ENCODE measurements around the gene SHISA7.
"Not testable (repeated sequence)": the region's sequence is repeated elsewhere in the genome, so short reads cannot be mapped to it uniquely, and the experiment has no call there.

The SHISA7 gene

GRCh38 chr19:55409179-55409578, 33.9 kb downstream of the SHISA7 start:
- DNase-seq, result not testable (repeated sequence)

- DNase-seq, result no peak
These were observed 34.6 kb downstream of the SHISA7 start for GRCh38 chr19:55408533-55408872.

GRCh38 chr19:55407800-55408532, 35.1 kb downstream of the SHISA7 start:
- peak; percentile 95 for DNase-seq

GRCh38 chr19:55407550-55407799, 35.6 kb downstream of the SHISA7 start, which contains the start of gene UBE2S:
Gene UBE2S, minus strand, starts transcription at chr19:55407788. Its CDS starts 199 bp downstream, at chr19:55407589.
- DNase-seq, result not testable (repeated sequence)

- DNase-seq, result no peak
These were observed 36.1 kb downstream of the SHISA7 start for GRCh38 chr19:55406826-55407549.

GRCh38 chr19:55406091-55406825, 36.8 kb downstream of the SHISA7 start:
- no peak for DNase-seq

- no peak for DNase-seq
These were observed 37.5 kb downstream of the SHISA7 start for GRCh38 chr19:55405638-55406037.

GRCh38 chr19:55402509-55402908, 40.6 kb downstream of the SHISA7 start:
- no peak for DNase-seq

GRCh38 chr19:55401390-55401789, 41.7 kb downstream of the SHISA7 start:
- not testable (repeated sequence) for DNase-seq

- DNase-seq, result no peak
These were observed 42.6 kb downstream of the SHISA7 start for GRCh38 chr19:55400281-55401087.

- DNase-seq, result no peak
These were observed 44.7 kb downstream of the SHISA7 start for GRCh38 chr19:55398200-55398925.

GRCh38 chr19:55392820-55393761, 50.0 kb downstream of the SHISA7 start:
- no peak for DNase-seq

GRCh38 chr19:55391702-55392615, 51.1 kb downstream of the SHISA7 start:
- no peak for DNase-seq

GRCh38 chr19:55391191-55391670, 51.9 kb downstream of the SHISA7 start:
- no peak for DNase-seq

- DNase-seq, result no peak
These were observed 52.6 kb downstream of the SHISA7 start for GRCh38 chr19:55390461-55390880.

GRCh38 chr19:55389386-55390317, 53.4 kb downstream of the SHISA7 start:
- no peak for DNase-seq

GRCh38 chr19:55387736-55388497, 55.2 kb downstream of the SHISA7 start:
- DNase-seq, result no peak

GRCh38 chr19:55386493-55386971, 56.6 kb downstream of the SHISA7 start:
- no peak for DNase-seq

All from effector CD4-positive, alpha-beta T cell (primary cell).